HEK293T (cell line): ENCODE results near the gene MOB1A.
"Not testable (repeated sequence)": the region's sequence is repeated elsewhere in the genome, so short reads cannot be mapped to it uniquely, and the experiment has no call there.

Experiments used
- CTCF ChIA-PET: fragments of 350-600 bp; formaldehyde crosslinking; extraction: SDS; loops from one replicate; lab custom pipeline; 2021; ENCODE audit warnings: antibody characterized with exemption, inconsistent platforms; lab: Yijun Ruan, JAX
- POLR2A ChIA-PET: fragments of 350-600 bp; formaldehyde crosslinking; extraction: SDS; loops from one replicate; lab custom pipeline; 2020; ENCODE audit warnings: antibody characterized with exemption, inconsistent platforms; lab: Yijun Ruan, JAX
- DNase-seq: peaks from one replicate; pipeline ENCODE4 v3.0.0; 2012; ENCODE audit warnings: mixed read lengths; ENCODE audit errors: extremely low spot score
- ARNT ChIP-seq: fragments of 450-650 bp; IDR thresholded peaks from 2 replicates; pipeline ENCODE4 v1.6.1; 2017; ENCODE audit warnings: mild to moderate bottlenecking
- BHLHE40 ChIP-seq: fragments of 450-650 bp; IDR thresholded peaks from 2 replicates; pipeline ENCODE4 v1.6.1; 2016; ENCODE audit warnings: mild to moderate bottlenecking, moderate library complexity, borderline replicate concordance
- CTBP1 ChIP-seq: fragments of 450-650 bp; IDR thresholded peaks from 2 replicates; pipeline ENCODE4 v1.6.1; 2016; ENCODE audit warnings: borderline replicate concordance
- ELF4 ChIP-seq: fragments of 450-650 bp; IDR thresholded peaks from 2 replicates; pipeline ENCODE4 v1.6.1; 2017; ENCODE audit warnings: antibody characterized with exemption
- FOXA1 ChIP-seq: fragments of 450-650 bp; IDR thresholded peaks from 2 replicates; pipeline ENCODE4 v1.6.1; 2016; ENCODE audit warnings: mild to moderate bottlenecking
- FOXK2 ChIP-seq: fragments of 450-650 bp; IDR thresholded peaks from 2 replicates; pipeline ENCODE4 v1.6.1; 2016; ENCODE audit warnings: mild to moderate bottlenecking
- FOXM1 ChIP-seq: fragments of 450-650 bp; IDR thresholded peaks from 2 replicates; pipeline ENCODE4 v1.6.1; 2017; ENCODE audit warnings: mild to moderate bottlenecking, borderline replicate concordance
- HDGF ChIP-seq: fragments of 450-650 bp; IDR thresholded peaks from 2 replicates; pipeline ENCODE4 v1.6.1; 2017; ENCODE audit warnings: antibody characterized with exemption, borderline replicate concordance
- L3MBTL2 ChIP-seq: fragments of 450-650 bp; conservative IDR thresholded peaks from 2 replicates; pipeline ENCODE4 v1.6.1; 2016; ENCODE audit warnings: mild to moderate bottlenecking
- LEF1 ChIP-seq: fragments of 450-650 bp; IDR thresholded peaks from 2 replicates; pipeline ENCODE4 v1.6.1; 2017; ENCODE audit warnings: mild to moderate bottlenecking, borderline replicate concordance
- NFRKB ChIP-seq: fragments of 450-650 bp; IDR thresholded peaks from 2 replicates; pipeline ENCODE4 v1.6.1; 2016; ENCODE audit warnings: mild to moderate bottlenecking, moderate library complexity
- PKNOX1 ChIP-seq: fragments of 450-650 bp; IDR thresholded peaks from 2 replicates; pipeline ENCODE4 v1.6.1; 2016
- SP1 ChIP-seq: fragments of 450-650 bp; IDR thresholded peaks from 2 replicates; pipeline ENCODE4 v1.6.1; 2017
- SUZ12 ChIP-seq: fragments of 450-650 bp; IDR thresholded peaks from 2 replicates; pipeline ENCODE4 v1.6.1; 2016; ENCODE audit warnings: mild to moderate bottlenecking
- TARDBP ChIP-seq: fragments of 450-650 bp; IDR thresholded peaks from 2 replicates; pipeline ENCODE4 v1.6.1; 2016
- ZNF384 ChIP-seq: fragments of 450-650 bp; IDR thresholded peaks from 2 replicates; pipeline ENCODE4 v1.6.1; 2016

The MOB1A gene

GRCh38 chr2:74121846-74122245, 56.8 kb downstream of the MOB1A start:
- CTCF ChIA-PET, DNase-seq: not testable (repeated sequence)
- peak; percentile 37; the same call in 1 of the 2 replicates for TF ChIP-seq L3MBTL2
- POLR2A ChIA-PET, result interaction anchor here (0.8 kb wide), 1 partner anchor 132 kb away, joined by 3 read pairs; no protein-coding TSS in a partner anchor

- ChIA-PET POLR2A (interaction anchor here (0.6 to 1.9 kb wide), 15 partner anchors 17 to 296 kb away, joined by 3 to 7 read pairs (median 3); partner anchors contain the start of genes DGUOK and STAMBP), CTCF (interaction anchor here (0.6 to 1.3 kb wide), 3 partner anchors 16 to 27 kb away, joined by 6 to 7 read pairs (median 6); partner anchors contain the start of gene BOLA3)
- DNase-seq, result peak; percentile 90
- TF ChIP-seq L3MBTL2 (peak; percentile 98), SUZ12 (no peak), LEF1 (no peak), PKNOX1 (no peak), ARNT (no peak), HDGF (no peak), NFRKB (peak; percentile 83), ZNF384 (no peak), BHLHE40 (no peak), TARDBP (no peak), FOXA1 (no peak), ELF4 (peak; percentile 74), SP1 (no peak), FOXM1 (0 out of 2 replicates have a peak, but pooled peaks have one; percentile 37), CTBP1 (peak; percentile 69; the same call in 1 of the 2 replicates), FOXK2 (no peak)
Measured at GRCh38 chr2:74119912-74120825, 58.5 kb downstream of the MOB1A start.

- no peak for DNase-seq
- ChIA-PET CTCF (no interaction called here), POLR2A (no interaction called here)
- TF ChIP-seq FOXM1, result no peak
- no peak for TF ChIP-seq SUZ12
- no peak for TF ChIP-seq BHLHE40
- TF ChIP-seq TARDBP, result no peak
- TF ChIP-seq HDGF, result no peak
- TF ChIP-seq ZNF384, result no peak
- no peak for TF ChIP-seq PKNOX1
Measured at GRCh38 chr2:74119339-74119738, 59.3 kb downstream of the MOB1A start.

GRCh38 chr2:74111380-74111779, 67.3 kb downstream of the MOB1A start:
- CTCF ChIA-PET, result no interaction called here
- TF ChIP-seq ZNF384, result no peak
- TF ChIP-seq PKNOX1, result no peak
- no peak for TF ChIP-seq HDGF
- no peak for TF ChIP-seq BHLHE40
- no peak for TF ChIP-seq NFRKB
- TF ChIP-seq L3MBTL2, result no peak
- TF ChIP-seq SUZ12, result no peak
- no peak for TF ChIP-seq ELF4
- POLR2A ChIA-PET, result no interaction called here
- no peak for DNase-seq

GRCh38 chr2:74110537-74110936, 68.1 kb downstream of the MOB1A start:
- no peak for DNase-seq
- CTCF ChIA-PET, result no interaction called here
- TF ChIP-seq ZNF384, result no peak
- TF ChIP-seq HDGF, result no peak
- TF ChIP-seq NFRKB, result no peak
- TF ChIP-seq ELF4, result no peak
- no peak for TF ChIP-seq TARDBP
- TF ChIP-seq PKNOX1, result no peak
- no peak for TF ChIP-seq FOXA1
- TF ChIP-seq ARNT, result no peak
- no peak for TF ChIP-seq L3MBTL2
- TF ChIP-seq SUZ12, result no peak
- POLR2A ChIA-PET, result interaction anchor here (0.8 kb wide), 1 partner anchor 282 kb away, joined by 3 read pairs; the partner anchor contains the start of gene STAMBP

GRCh38 chr2:74109551-74109950, 69.1 kb downstream of the MOB1A start:
- TF ChIP-seq PKNOX1 (no peak), FOXA1 (no peak), ZNF384 (no peak), LEF1 (no peak), ELF4 (no peak)
- ChIA-PET CTCF (no interaction called here), POLR2A (interaction anchor here (0.8 kb wide), 1 partner anchor 281 kb away, joined by 3 read pairs; the partner anchor contains the start of gene STAMBP)
- no peak for DNase-seq
